HepG2 (cell line): ENCODE data around the gene CSNK1D. TPM values are rescaled to one million over a fixed set of nuclear protein-coding genes. Genes with fewer than 3 reads are reported as not detected.
A peak's percentile ranks its signal among the peaks of the same experiment; 100 is the strongest.

ENCODE experiments used
- BRCA1 ChIP-seq: sonication (generic); formaldehyde crosslinking; IDR thresholded peaks from 2 replicates; pipeline ENCODE4 v1.4.0; 2020; ENCODE audit warnings: missing genetic modification reagents
- CBX5 ChIP-seq: sonication (generic); formaldehyde crosslinking; IDR thresholded peaks from 2 replicates; pipeline ENCODE4 v1.4.0; 2020; ENCODE audit warnings: missing genetic modification reagents, borderline replicate concordance
- CREB3 ChIP-seq: sonication (generic); formaldehyde crosslinking; IDR thresholded peaks from 2 replicates; pipeline ENCODE4 v1.5.0; 2020; ENCODE audit warnings: missing genetic modification reagents
- FIP1L1 ChIP-seq: fragments of 200-400 bp; formaldehyde crosslinking; IDR thresholded peaks from 2 replicates; pipeline ENCODE4 v1.6.1; 2018; ENCODE audit warnings: low read depth, mild to moderate bottlenecking, low read length, moderate library complexity, borderline replicate concordance; ENCODE audit not compliant: insufficient read depth
- IRF2 ChIP-seq: IDR thresholded peaks from 2 replicates; pipeline ENCODE4 v1.6.1; 2018; ENCODE audit warnings: missing genetic modification reagents, missing compliant biosample characterization
- LBX2 ChIP-seq: sonication (generic); formaldehyde crosslinking; IDR thresholded peaks from 2 replicates; pipeline ENCODE4 v1.5.0; 2020; ENCODE audit warnings: missing genetic modification reagents, mild to moderate bottlenecking, borderline replicate concordance
- PATZ1 ChIP-seq: sonication (generic); formaldehyde crosslinking; IDR thresholded peaks from 2 replicates; pipeline ENCODE4 v1.4.0; 2020; ENCODE audit warnings: missing genetic modification reagents
- REL ChIP-seq: sonication (generic); formaldehyde crosslinking; conservative IDR thresholded peaks from 2 replicates; pipeline ENCODE4 v1.8.0; 2022; ENCODE audit warnings: mild to moderate bottlenecking, missing genetic modification reagents, moderate library complexity
- REST ChIP-seq, 2 experiments: IDR thresholded peaks; 2 replicates each; pipeline ENCODE4 v1.6.1; 2011 to 2012; ENCODE audit warnings: low read length in 2 of 2, borderline replicate concordance in 1 of 2, low read depth in 1 of 2, mild to moderate bottlenecking in 1 of 2, moderate library complexity in 1 of 2
- ZBTB7A ChIP-seq: sonication (generic); formaldehyde crosslinking; IDR thresholded peaks from 2 replicates; pipeline ENCODE4 v1.8.0; 2022; ENCODE audit warnings: mild to moderate bottlenecking, missing genetic modification reagents
- ZNF275 ChIP-seq: sonication (generic); formaldehyde crosslinking; IDR thresholded peaks from 2 replicates; pipeline ENCODE4 v1.8.0; 2022; ENCODE audit warnings: missing genetic modification reagents, mild to moderate bottlenecking, inconsistent platforms, borderline replicate concordance
- ZNF431 ChIP-seq: sonication (generic); formaldehyde crosslinking; IDR thresholded peaks from 2 replicates; pipeline ENCODE4 v1.9.0; 2022; ENCODE audit warnings: missing genetic modification reagents, low read depth, mild to moderate bottlenecking, borderline replicate concordance
- ZNF44 ChIP-seq: sonication (generic); formaldehyde crosslinking; IDR thresholded peaks from 2 replicates; pipeline ENCODE4 v1.5.1; 2020; ENCODE audit warnings: mild to moderate bottlenecking, missing genetic modification reagents
- ZNF672 ChIP-seq: sonication (generic); formaldehyde crosslinking; IDR thresholded peaks from 2 replicates; pipeline ENCODE4 v1.8.1; 2022; ENCODE audit warnings: missing genetic modification reagents
- ZNF879 ChIP-seq: sonication (generic); formaldehyde crosslinking; IDR thresholded peaks from 2 replicates; pipeline ENCODE4 v1.8.1; 2023; ENCODE audit warnings: missing genetic modification reagents
- ZXDC ChIP-seq: sonication (generic); formaldehyde crosslinking; IDR thresholded peaks from 2 replicates; pipeline ENCODE4 v1.5.0; 2020; ENCODE audit warnings: mild to moderate bottlenecking, missing genetic modification reagents
- polyA plus RNA-seq, 8 experiments: library from polyadenylated mRNA; depleted of rRNA in 3 of 8; stranded (reverse) in 7 of 8; unstranded in 1 of 8; fragments of >200 nt; fragmentation: Illumina TruSeq in 4 of 8; extraction: Trizol in 4 of 8; gene quantifications; 2 replicates each; pipeline versions ENCODE4 v1.2.1 to v1.2.3, GENCODE V29; 2011 to 2016; ENCODE audit warnings: low read depth in 4 of 8, missing spikeins in 1 of 8, mixed read lengths in 1 of 8; ENCODE audit not compliant: insufficient read depth in 1 of 8
- total RNA-seq, 5 experiments: library from RNA; depleted of rRNA; stranded (reverse); fragments of >200 nt; fragmentation: Illumina TruSeq; extraction: Trizol; gene quantifications; 2 replicates each; pipeline ENCODE4 v1.2.3, GENCODE V29; 2016; ENCODE audit warnings: low read depth in 1 of 5

Gene CSNK1D
- total and polyA plus RNA-seq, 2 of the 13 experiments (the other 11 are each of a cell fraction or from before 2014, with no cell fraction given), result 31.5 to 128 TPM

- TF ChIP-seq ZXDC, result peak; percentile 91
- peak; percentile 7; the same call in 1 of the 2 replicates for TF ChIP-seq ZBTB7A (CRISPR knock-in tag)
- peak; percentile 36 for TF ChIP-seq ZNF672
- 0 out of 2 replicates have a peak, but pooled peaks have one; percentile 71 for TF ChIP-seq ZNF275
- peak; percentile 98 for TF ChIP-seq FIP1L1
- no peak; the same call in 1 of the 2 replicates for TF ChIP-seq IRF2 (CRISPR knock-in tag)
- TF ChIP-seq CREB3 (CRISPR knock-in tag), result no peak
- TF ChIP-seq ZNF44 (CRISPR knock-in tag), result no peak; the same call in 1 of the 2 replicates
- TF ChIP-seq LBX2, result no peak; the same call in 1 of the 2 replicates
- no peak for TF ChIP-seq CBX5 (CRISPR knock-in tag)
- TF ChIP-seq REL (CRISPR knock-in tag), result peak; percentile 89
- TF ChIP-seq ZNF879 (CRISPR knock-in tag), result no peak
- peak; percentile 97 for TF ChIP-seq BRCA1
- TF ChIP-seq PATZ1, result 0 out of 2 replicates have a peak, but pooled peaks have one; percentile 32
- TF ChIP-seq ZNF431 (CRISPR knock-in tag), result 0 out of 2 replicates have a peak, but pooled peaks have one; percentile 18
- TF ChIP-seq REST (IDR thresholded peaks at IDR 0.05; ENCODE audit: borderline replicate concordance in 1 of 2, low read depth in 1 of 2, low read length in 2 of 2), result peak in 1 of 2 experiments; percentile 10; a peak in 1 of 4 replicates
These were observed 32.1 kb downstream of the CSNK1D start (continued) for GRCh38 chr17:82241183-82241925.
